HG02759 (cell line): Measurements from ENCODE around the gene WDR87.
"Not testable (repeated sequence)": the region's sequence is repeated elsewhere in the genome, so short reads cannot be mapped to it uniquely, and the experiment has no call there.

Experiments
- ATAC-seq: cut with Tn5 transposase; IDR thresholded peaks from one replicate; pipeline ENCODE4 v1.9.1; 2021; ENCODE audit warnings: mild to moderate bottlenecking, moderate library complexity; ENCODE audit not compliant: unreplicated experiment

Gene WDR87

GRCh38 chr19:37931881-37932655, 25.7 kb upstream of the WDR87 start:
- peak; percentile 48 for ATAC-seq

- no peak for ATAC-seq
Observed at GRCh38 chr19:37930416-37930815, 24.0 kb upstream of the WDR87 start.

GRCh38 chr19:37929355-37929923, 23.0 kb upstream of the WDR87 start:
- no peak for ATAC-seq

GRCh38 chr19:37928527-37929286, 22.3 kb upstream of the WDR87 start:
- ATAC-seq: peak; percentile 56

GRCh38 chr19:37926711-37927110, 20.3 kb upstream of the WDR87 start:
- ATAC-seq: no peak

- ATAC-seq: no peak
Observed at GRCh38 chr19:37926255-37926654, 19.9 kb upstream of the WDR87 start.

- no peak for ATAC-seq
Observed at GRCh38 chr19:37925212-37925611, 18.8 kb upstream of the WDR87 start.

- ATAC-seq: not testable (repeated sequence)
Observed at GRCh38 chr19:37924573-37924972, 18.2 kb upstream of the WDR87 start.

- no peak for ATAC-seq
Observed at GRCh38 chr19:37920591-37921450, 14.4 kb upstream of the WDR87 start.

GRCh38 chr19:37914908-37915307, 8.5 kb upstream of the WDR87 start:
- ATAC-seq: peak; percentile 46

GRCh38 chr19:37909661-37910199, 3.3 kb upstream of the WDR87 start:
- no peak for ATAC-seq

GRCh38 chr19:37907735-37908455, 1.5 kb upstream of the WDR87 start:
- no peak for ATAC-seq

- peak; percentile 84 for ATAC-seq
Observed at GRCh38 chr19:37906869-37907734, 708 bp upstream of the WDR87 start, which contains the start of gene SIPA1L3. TSS of gene SIPA1L3 (plus strand) at chr19:37907208. CDS start at chr19:38081566, 174,358 bp downstream.

GRCh38 chr19:37903096-37903495, 3.3 kb downstream of the WDR87 start:
- no peak for ATAC-seq

- no peak for ATAC-seq
Observed at GRCh38 chr19:37902668-37903067, 3.7 kb downstream of the WDR87 start.

- ATAC-seq: no peak
Observed at GRCh38 chr19:37899966-37900365, 6.4 kb downstream of the WDR87 start.

- ATAC-seq: no peak
Observed at GRCh38 chr19:37899453-37899852, 6.9 kb downstream of the WDR87 start.

GRCh38 chr19:37896180-37896579, 10.2 kb downstream of the WDR87 start:
- ATAC-seq: no peak
